ES-I3 (cell line): ENCODE results near the gene SLC45A1.
"Not testable (repeated sequence)": the region's sequence is repeated elsewhere in the genome, so short reads cannot be mapped to it uniquely, and the experiment has no call there.

Experiments used
- H3K36me3 ChIP-seq: 2 replicates; pipeline ENCODE4 v1.6.1; 2013; ENCODE audit warnings: mild to moderate bottlenecking, low read length, control low read depth, moderate library complexity; ENCODE audit not compliant: insufficient read depth
- H3K4me1 ChIP-seq: 2 replicates; pipeline ENCODE4 v1.6.1; 2013; ENCODE audit warnings: mild to moderate bottlenecking, control low read depth, low read length; ENCODE audit not compliant: insufficient read depth
- H3K9ac ChIP-seq: 2 replicates; pipeline ENCODE4 v1.6.1; 2013; ENCODE audit warnings: low read depth, mild to moderate bottlenecking, low read length, moderate library complexity
- H3K9me3 ChIP-seq: 2 replicates; pipeline ENCODE4 v1.6.1; 2013; ENCODE audit warnings: mild to moderate bottlenecking, low read length, moderate library complexity; ENCODE audit not compliant: control insufficient read depth, insufficient read depth

SLC45A1 gene

DNA sequence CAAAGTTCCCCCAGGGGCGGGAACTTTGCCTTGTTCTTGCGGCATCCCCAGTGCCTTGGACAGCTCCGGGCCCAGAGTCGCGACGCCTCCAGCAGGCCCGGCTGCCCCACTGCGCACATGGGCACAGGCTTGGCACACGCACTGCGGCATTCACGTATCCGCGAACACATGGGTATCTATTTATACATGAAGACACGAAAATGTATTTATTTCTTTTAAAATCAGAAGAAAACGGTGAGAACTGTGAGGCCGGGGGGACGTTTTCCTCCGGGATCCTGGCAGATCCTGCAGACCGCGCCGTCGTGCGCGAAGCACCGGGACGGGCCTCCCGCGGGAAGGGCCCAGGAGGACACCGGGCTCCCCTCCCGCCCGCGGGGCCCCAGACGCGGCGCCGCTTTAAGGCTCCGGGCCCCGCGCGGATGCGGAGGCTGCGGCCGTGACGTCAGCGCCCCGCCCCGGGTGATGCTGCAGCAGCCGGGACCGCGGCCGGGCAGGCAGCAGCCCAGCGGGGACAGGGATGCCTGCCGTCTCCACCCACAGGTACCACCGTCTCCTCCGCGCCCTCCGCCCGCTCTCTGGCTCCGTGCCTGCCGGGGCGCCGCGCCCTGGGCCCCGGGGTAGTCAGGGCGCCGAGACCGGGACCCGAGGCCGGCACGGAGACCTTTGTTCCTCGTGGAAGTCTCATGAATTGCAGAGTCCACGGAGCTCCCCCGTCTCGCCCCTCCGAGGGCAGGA is at the start of gene SLC45A1:
Gene SLC45A1 (plus strand): TSS at position 468 of the 735 bp plus-strand sequence. CDS start 6,216 bp downstream, outside the sequence.
- Histone ChIP-seq H3K36me3 (no peaks in the 10 kb centered on the region), H3K9ac (peak within 1 kb of the TSS; percentile 73), H3K4me1 (peaks cover 16% of the 10 kb centered on the region)

DNA sequence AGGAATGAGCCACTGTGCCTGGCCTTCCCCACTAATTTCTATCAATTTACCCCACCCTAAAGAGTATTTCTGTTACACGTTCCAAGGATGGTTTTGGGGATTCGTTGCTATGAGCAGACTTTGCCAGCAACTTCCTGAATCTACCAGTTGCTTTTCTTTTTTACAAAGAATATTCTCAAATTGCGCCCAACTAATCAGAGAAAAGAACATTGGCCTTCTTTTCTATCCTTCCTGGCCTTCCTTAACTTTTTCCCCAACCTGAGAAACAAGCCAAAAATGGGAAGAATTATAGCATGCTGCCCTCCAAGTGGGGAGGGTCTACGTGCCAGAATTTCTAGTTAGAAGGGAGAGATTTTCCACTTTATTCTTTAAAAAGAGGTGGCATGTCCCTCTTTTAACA is 44.9 kb upstream of the SLC45A1 start:
- Histone ChIP-seq H3K4me1 (peaks cover 6% of the 10 kb centered on the region), H3K9ac (no peak overlapping the region), H3K9me3 (peaks cover 5% of the 10 kb centered on the region; the same call in 1 of the 2 replicates), H3K36me3 (no peaks in the 10 kb centered on the region)

More for the DNA sequence above, at the start of gene SLC45A1:
- H3K9me3 ChIP-seq, result no peaks in the 10 kb centered on the region; the same call in 1 of the 2 replicates

DNA sequence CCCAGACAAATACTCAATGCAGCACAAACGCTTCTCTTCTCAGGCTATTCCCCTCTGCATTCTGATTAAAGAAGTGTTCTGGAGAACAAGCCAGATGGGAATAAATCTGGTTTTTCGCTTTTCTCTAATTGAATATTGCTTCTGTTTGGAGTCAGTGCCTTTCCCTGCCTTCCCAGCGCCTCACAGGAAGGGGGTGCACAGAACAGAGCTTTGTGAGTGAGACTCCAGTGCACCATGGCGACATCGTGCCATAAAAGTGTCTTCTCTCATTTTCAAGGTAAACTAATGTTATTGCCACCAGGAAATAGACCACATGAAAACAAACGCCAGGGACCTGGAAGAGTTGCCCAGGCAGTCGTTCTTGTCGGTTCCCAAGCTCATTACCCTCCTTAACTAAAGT is 43.6 kb upstream of the SLC45A1 start:
- Histone ChIP-seq H3K4me1 (no peaks in the 10 kb centered on the region), H3K9me3 (peaks cover 5% of the 10 kb centered on the region; the same call in 1 of the 2 replicates), H3K36me3 (no peaks in the 10 kb centered on the region), H3K9ac (no peak overlapping the region)

DNA sequence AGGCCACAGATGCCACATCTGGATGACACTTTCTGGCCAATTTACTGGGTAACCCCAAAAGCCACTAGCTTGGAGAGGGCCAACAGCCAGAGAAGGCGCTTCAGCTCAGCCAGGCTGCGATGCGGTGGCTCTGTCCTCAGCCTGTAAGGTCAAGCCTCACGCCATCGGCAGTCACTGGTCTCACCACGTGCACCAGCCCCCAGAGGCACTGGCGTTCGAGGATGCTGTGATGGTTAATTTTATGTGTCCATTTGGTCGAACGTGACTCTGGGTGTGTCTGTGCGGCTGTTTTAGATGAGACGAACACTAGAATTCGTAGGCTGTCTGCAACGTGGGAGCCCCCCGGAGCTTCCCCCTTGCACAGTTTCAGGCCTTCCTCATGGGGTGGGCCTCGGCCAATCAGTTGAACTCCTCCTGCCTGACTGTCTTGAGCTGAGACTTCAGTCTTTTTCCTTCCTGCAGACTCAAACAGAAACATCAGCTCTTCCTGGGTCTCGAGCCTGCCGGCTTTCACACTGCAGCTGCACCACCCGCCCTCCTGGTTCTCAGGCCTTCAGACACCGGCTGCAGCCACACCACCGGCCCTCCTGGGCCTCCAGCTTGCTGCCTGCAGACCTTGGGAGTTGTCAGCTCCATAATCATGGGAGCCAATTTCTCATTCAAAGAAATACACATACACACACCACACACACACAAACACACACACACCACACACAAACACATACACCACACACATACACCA is 41.6 kb upstream of the SLC45A1 start:
- Histone ChIP-seq H3K9ac (no peak overlapping the region), H3K36me3 (no peaks in the 10 kb centered on the region), H3K4me1 (no peaks in the 10 kb centered on the region), H3K9me3 (peaks cover 5% of the 10 kb centered on the region; the same call in 1 of the 2 replicates)

DNA sequence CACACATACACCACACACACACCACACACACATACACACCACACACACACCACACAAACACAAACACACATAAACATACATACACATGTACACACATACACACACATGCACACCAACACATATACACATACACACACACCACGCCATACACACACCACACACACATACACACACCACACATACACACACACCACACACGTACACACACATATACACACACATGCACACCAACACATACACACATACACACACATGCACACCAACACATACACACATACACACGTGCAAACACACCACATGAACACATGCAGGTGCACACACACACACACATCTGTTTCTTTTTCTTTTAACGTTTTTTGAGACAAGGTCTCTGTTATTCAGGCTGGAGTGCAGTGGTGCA is 41.0 kb upstream of the SLC45A1 start:
- Histone ChIP-seq H3K9me3 (peaks cover 5% of the 10 kb centered on the region; the same call in 1 of the 2 replicates), H3K9ac (no peak overlapping the region), H3K36me3 (no peaks in the 10 kb centered on the region), H3K4me1 (peaks cover 2% of the 10 kb centered on the region)

DNA sequence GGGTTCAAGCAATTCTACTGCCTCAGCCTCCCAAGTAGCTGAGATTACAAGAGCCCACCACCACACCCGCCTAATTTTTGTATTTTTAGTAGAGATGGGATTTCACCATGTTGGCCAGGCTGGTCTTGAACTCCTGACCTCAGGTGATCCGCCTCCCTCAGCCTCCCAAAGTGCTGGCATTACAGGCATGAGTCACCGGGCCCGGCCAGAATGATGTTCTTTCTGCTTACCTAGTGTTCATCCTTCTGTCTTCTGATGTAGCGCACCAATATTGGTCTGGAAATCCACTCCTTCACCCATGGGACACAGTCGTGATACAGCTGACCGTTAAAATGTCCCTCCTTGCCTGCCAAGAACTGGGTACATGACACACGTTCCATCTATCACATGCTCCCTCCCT is 39.2 kb upstream of the SLC45A1 start:
- H3K9me3 ChIP-seq, H3K4me1 ChIP-seq, H3K36me3 ChIP-seq, H3K9ac ChIP-seq: not testable (repeated sequence)

DNA sequence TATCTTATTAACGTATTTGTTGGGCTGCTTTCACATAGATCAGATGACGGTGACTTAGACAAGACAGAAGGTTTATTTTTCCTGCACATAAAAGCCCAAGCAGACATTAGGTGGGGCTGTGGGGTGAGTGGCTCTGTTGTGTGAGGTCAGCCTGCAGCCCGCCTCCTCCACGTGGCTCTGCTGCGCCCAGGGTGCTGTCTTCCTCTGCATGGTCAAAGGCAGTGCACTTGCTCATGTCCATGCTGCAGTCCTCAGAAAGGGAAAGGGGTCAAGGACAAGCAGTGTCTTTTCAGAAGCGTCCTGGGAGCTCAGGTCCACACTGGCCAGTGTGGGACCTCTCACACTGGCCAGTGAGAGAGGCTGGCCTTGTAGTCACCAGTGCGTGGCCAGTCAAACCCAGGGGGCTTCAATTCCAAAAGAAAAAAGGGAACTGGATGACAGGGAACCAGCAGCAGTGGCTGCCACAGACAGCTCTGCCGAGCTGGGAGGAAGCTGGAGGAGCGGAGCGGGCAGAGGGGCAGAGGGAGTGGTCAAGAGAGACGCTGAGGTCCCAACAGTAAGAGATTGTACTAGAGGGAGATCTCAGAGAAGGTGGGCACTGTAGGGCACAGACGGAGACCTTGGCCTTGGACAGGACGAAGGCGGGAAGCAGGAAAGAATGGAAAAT is 35.9 kb upstream of the SLC45A1 start:
- H3K36me3 ChIP-seq, result no peaks in the 10 kb centered on the region
- H3K4me1 ChIP-seq, result peaks cover 9% of the 10 kb centered on the region
- no peaks in the 10 kb centered on the region for H3K9me3 ChIP-seq
- peak overlapping the region; percentile 6; the same call in 1 of the 2 replicates for H3K9ac ChIP-seq

DNA sequence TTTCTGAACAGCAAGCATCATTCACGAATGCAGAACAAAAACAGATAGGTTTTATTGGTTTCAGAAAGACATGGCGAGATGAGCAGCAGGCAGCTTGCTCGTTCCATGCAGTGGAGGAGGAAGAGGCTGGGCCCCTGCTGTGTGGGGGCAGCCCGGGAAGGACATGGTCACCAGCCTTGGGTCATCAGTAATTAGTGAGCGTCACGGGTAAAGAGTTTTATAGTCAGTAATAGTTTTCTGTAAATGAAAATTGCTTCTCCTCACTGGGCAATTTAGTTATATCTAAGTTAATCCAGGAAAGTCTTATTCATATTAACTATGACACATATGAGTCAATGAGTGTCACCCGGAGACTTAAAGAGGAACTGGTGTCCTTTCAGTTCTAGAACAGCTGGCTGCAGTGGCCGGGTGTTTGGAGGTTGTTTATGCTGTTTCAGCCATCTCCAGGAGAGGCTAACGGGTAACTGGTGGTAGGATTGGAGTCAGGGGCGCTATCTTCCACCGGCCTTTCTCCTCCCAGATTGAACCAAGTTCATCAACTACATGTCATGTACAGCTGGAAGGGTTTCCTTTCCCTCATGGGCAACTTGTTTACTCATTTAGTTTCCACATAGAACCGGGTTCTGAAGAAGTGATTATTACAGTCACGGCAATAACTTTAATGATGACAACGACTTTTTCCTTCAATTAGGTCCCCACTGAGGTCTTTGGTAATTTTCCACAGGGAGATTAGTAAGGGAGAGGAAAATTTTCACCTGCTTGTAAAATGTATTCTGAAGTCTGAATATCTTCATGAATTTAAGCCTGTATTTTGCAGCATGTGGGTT is 34.6 kb upstream of the SLC45A1 start:
- Histone ChIP-seq H3K9me3 (no peaks in the 10 kb centered on the region), H3K9ac (no peak overlapping the region), H3K36me3 (no peaks in the 10 kb centered on the region), H3K4me1 (peaks cover 9% of the 10 kb centered on the region)

DNA sequence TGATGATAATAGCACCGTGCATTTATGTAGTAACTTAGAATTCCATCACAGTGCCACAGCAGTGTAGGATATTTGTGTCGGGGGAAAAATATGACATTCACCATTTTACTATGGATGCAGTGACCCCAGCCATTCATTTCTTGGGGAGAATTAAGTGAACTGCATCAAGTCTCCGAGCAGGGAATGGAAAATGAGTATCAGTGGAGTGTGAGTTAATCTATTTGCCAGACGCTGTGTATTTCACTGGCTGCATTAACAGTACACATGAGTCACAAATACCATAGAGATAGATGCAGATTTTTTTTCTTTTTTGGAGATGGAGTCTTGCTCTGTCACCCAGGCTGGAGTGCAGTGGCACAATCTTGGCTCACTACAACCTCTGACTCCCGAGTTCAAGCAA is 33.8 kb upstream of the SLC45A1 start:
- Histone ChIP-seq H3K9ac (no peak overlapping the region), H3K9me3 (no peaks in the 10 kb centered on the region)

DNA sequence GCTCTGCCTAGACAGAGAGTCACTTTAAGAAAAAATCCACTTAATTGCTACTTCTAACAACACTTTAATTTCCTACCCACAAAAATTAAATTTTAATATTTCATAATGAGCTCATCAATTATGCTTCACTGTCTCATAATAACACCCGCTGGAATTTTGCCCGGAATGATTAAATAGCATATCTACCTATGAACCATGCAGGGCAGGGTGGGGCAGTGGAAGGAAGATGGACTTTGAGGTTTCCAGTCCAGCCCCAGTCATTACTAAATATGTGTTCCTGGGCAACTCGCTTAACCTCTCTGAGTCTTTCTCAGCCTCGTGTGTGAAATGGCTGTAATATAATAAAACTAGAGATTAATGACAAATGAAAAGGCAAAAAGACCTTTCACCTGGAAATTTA is 32.8 kb upstream of the SLC45A1 start:
- H3K36me3 ChIP-seq, result no peaks in the 10 kb centered on the region
- H3K4me1 ChIP-seq, result peaks cover 9% of the 10 kb centered on the region
- H3K9ac ChIP-seq, result no peak overlapping the region
- H3K9me3 ChIP-seq, result no peaks in the 10 kb centered on the region

More for the DNA sequence above, 33.8 kb upstream of the SLC45A1 start:
- H3K4me1 ChIP-seq, result peaks cover 9% of the 10 kb centered on the region
- no peaks in the 10 kb centered on the region for H3K36me3 ChIP-seq

DNA sequence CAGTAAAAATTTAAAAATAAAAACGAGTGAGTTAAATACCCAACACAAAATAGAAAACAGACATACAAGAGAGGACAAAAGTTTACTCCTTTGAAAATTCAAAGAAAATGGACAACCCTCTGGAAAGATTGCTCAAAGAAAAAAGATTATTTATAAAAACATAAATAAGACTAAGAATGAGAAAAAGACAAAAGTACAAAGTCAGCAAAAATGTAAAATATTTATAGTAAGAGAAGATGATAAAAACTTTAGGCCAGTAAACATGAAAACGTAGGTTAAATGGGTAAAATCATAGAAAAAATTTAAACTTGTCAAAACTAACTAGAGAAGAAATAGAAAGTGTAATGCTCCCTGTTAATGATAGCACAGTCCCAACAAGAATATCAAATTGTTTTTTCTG is 31.9 kb upstream of the SLC45A1 start:
- Histone ChIP-seq H3K36me3 (no peaks in the 10 kb centered on the region), H3K4me1 (peaks cover 9% of the 10 kb centered on the region), H3K9ac (no peak overlapping the region), H3K9me3 (no peaks in the 10 kb centered on the region)

DNA sequence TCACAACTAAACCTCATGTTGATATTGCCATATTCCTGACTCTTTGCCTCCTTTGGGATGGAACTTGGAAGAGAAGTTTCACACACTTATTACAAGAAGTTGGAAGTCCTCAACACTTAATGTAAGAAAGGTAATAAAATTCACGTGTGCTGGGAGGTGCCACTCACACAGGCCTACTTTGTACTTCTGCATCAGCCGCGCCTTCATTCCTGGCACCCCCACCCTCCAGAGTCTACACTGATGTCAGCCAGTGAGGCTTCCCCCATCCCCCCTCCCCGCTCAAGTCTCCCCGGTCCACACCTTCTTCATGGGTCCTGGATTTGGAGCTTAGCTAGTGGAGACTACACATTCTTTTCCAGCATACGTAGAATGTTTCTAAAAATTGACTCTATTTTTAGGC is 24.8 kb upstream of the SLC45A1 start:
- no peak overlapping the region for H3K9ac ChIP-seq
- H3K36me3 ChIP-seq, result no peaks in the 10 kb centered on the region
- H3K9me3 ChIP-seq, result no peaks in the 10 kb centered on the region
- no peaks in the 10 kb centered on the region for H3K4me1 ChIP-seq

DNA sequence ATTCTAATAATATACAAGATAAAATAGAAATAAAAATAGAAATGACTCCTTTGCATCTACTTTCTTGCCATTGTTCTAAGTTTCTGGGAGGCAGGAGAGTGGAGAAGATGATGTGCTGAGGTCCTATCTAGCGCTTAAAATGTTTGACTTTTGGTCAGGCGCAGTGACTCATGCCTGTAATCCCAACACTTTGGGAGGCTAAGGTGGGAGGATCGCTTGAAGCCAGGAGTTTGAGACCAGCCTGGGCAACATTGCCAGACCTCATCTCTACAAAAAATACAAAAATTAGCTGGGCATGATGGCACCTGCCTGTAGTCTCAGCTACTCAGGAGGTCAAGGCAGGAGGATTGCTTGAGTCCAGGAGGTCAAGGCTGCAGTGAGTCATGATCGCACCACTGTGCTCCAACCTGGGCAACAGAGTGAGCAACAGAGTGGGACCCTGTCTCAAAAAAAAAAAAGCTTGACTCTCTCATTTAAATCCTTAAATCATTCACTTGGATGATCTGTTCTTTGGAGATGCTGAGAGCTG is 24.2 kb upstream of the SLC45A1 start:
- Histone ChIP-seq H3K9ac (no peak overlapping the region), H3K36me3 (no peaks in the 10 kb centered on the region), H3K9me3 (no peaks in the 10 kb centered on the region), H3K4me1 (no peaks in the 10 kb centered on the region)
